ENCODE results near the gene SYNM. TPM values are rescaled to one million over a fixed set of nuclear protein-coding genes. Genes with fewer than 3 reads are reported as not detected.
A peak's percentile ranks its signal among the peaks of the same experiment; 100 is the strongest.

The SYNM gene
- 1 to 10 TPM; 4.6 to 7.6 (median 7.4) TPM for total RNA-seq (2021; fragmentation: NEBNext Ultra II Directional; extraction: Animal tissue kit (Norgen Biotek cat#: 25700))
- long read RNA-seq, partial matches to known transcripts, result 1 of 3 reads
- long read RNA-seq, other reads (novel, unspliced or antisense), result 2 of 3 reads

- Mint-ChIP-seq H3K4me1 (ENCODE audit: low read depth) (peaks cover 9% of the 10 kb centered on the region), H3K36me3 (ENCODE audit: low read depth) (no peaks in the 10 kb centered on the region), H3K9me3 (no peaks in the 10 kb centered on the region), H3K27me3 (ENCODE audit: insufficient read depth) (peaks cover 3% of the 10 kb centered on the region; the same call in 1 of the 2 replicates), H3K27ac (no peak within 1 kb of the TSS), H3K4me3 (peak within 1 kb of the TSS; percentile 76)
- TF ChIP-seq CTCF (IDR thresholded peaks at IDR 0.05), result peak; percentile 96
- DNase-seq, result peak; percentile 37
Observed at GRCh38 chr15:99104788-99105513, at the start of gene SYNM. Gene SYNM (plus strand): TSS chr15:99105080. CDS start chr15:99105200, 120 bp downstream.

DNA sequence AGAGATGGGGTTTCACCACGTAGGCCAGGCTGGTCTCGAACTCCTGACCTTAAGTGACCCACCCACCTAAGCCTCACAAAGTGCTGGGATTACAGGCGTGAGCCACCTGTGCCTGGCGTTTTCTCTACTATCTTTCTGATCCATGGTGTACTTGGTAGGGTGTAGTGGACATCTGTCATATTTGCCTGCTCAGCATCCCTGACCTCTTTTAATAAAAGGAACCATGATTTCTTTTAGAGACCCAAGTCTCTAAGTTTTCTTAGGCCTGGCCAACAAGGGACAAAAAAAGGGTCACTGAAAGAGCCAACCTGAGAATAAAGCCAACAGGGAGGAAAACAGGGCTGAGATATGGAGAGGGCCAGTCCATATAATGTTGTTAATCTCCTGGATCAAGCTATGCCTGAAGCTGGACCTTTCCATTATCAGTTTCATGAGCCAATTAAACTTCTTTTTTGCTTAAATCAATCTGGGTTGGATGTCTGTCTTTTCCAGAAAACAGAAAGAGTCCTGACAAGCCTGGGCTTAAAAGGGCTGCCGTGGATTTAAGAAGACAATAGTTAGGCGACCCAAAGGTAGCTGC is 49.2 kb upstream of the SYNM start:
- no peak for DNase-seq
- no peak overlapping the region for H3K4me3 Mint-ChIP-seq
- peaks cover 4% of the 10 kb centered on the region for H3K27me3 Mint-ChIP-seq (ENCODE audit: insufficient read depth)
- no peaks in the 10 kb centered on the region for H3K4me1 Mint-ChIP-seq (ENCODE audit: low read depth)
- H3K36me3 Mint-ChIP-seq (ENCODE audit: low read depth), result no peaks in the 10 kb centered on the region
- no peak for TF ChIP-seq CTCF (IDR thresholded peaks at IDR 0.05)
- no peaks in the 10 kb centered on the region for H3K9me3 Mint-ChIP-seq
- no peak overlapping the region for H3K27ac Mint-ChIP-seq

- no peak for DNase-seq
- TF ChIP-seq CTCF (IDR thresholded peaks at IDR 0.05), result no peak
- no peaks in the 10 kb centered on the region for H3K9me3 Mint-ChIP-seq
- no peaks in the 10 kb centered on the region; the same call in none of the 2 replicates for H3K27me3 Mint-ChIP-seq (ENCODE audit: insufficient read depth)
- no peaks in the 10 kb centered on the region for H3K36me3 Mint-ChIP-seq (ENCODE audit: low read depth)
- H3K4me1 Mint-ChIP-seq (ENCODE audit: low read depth), result no peaks in the 10 kb centered on the region
- H3K4me3 Mint-ChIP-seq, result no peak overlapping the region
- no peak overlapping the region for H3K27ac Mint-ChIP-seq
Observed at GRCh38 chr15:99057020-99057419, 47.9 kb upstream of the SYNM start.

- Mint-ChIP-seq H3K9me3 (no peaks in the 10 kb centered on the region), H3K4me1 (ENCODE audit: low read depth) (no peaks in the 10 kb centered on the region), H3K27me3 (ENCODE audit: insufficient read depth) (peaks cover 6% of the 10 kb centered on the region), H3K27ac (no peak overlapping the region), H3K4me3 (peak overlapping the region; percentile 83), H3K36me3 (ENCODE audit: low read depth) (no peaks in the 10 kb centered on the region)
- DNase-seq, result no peak
- no peak for TF ChIP-seq CTCF (IDR thresholded peaks at IDR 0.05)
Observed at GRCh38 chr15:99057697-99058420, 47.0 kb upstream of the SYNM start.

- no peak for TF ChIP-seq CTCF (IDR thresholded peaks at IDR 0.05)
- Mint-ChIP-seq H3K27me3 (ENCODE audit: insufficient read depth) (peaks cover 8% of the 10 kb centered on the region), H3K4me3 (peak overlapping the region; percentile 83), H3K27ac (peak overlapping the region; percentile 63; the same call in 1 of the 2 replicates), H3K9me3 (no peaks in the 10 kb centered on the region), H3K4me1 (ENCODE audit: low read depth) (no peaks in the 10 kb centered on the region), H3K36me3 (ENCODE audit: low read depth) (no peaks in the 10 kb centered on the region)
- DNase-seq, result no peak
Observed at GRCh38 chr15:99058421-99058870, 46.4 kb upstream of the SYNM start.
